GM12878 (cell line): ENCODE results near the gene CYP2J2. TPM values are rescaled to one million over a fixed set of nuclear protein-coding genes. Genes with fewer than 3 reads are reported as not detected.

Source experiments
- ATAC-seq: fragments of 200-7000 bp; cut with Tn5 transposase; 3 replicates; pipeline ENCODE4 v1.9.1; 2020; ENCODE audit warnings: mild to moderate bottlenecking, moderate library complexity
- BruUV-seq: library from RNA; stranded (reverse); fragments of 400-500 nt; replicated peaks from 2 replicates; lab custom pipeline; 2021; lab: Mats Ljungman, UMichigan
- CTCF ChIA-PET: fragments of 300-600 bp; sonication (Branson Sonifier 250); formaldehyde crosslinking; extraction: SDS; loops from one replicate; lab custom pipeline; 2021; ENCODE audit warnings: inconsistent platforms; lab: Yijun Ruan, JAX
- POLR2A ChIA-PET: fragments of 350-600 bp; formaldehyde crosslinking; extraction: SDS; loops from one replicate; lab custom pipeline; 2021; ENCODE audit warnings: inconsistent platforms; lab: Charles Lee
- RAD21 ChIA-PET: fragments of 300-600 bp; sonication (Branson Sonifier 250); formaldehyde crosslinking; loops from one replicate; lab custom pipeline; 2023; ENCODE audit warnings: antibody characterized with exemption; ENCODE audit not compliant: unreplicated experiment; lab: Charles Lee
- SMC1A ChIA-PET: fragments of 300-600 bp; sonication (Branson Sonifier 250); formaldehyde crosslinking; loops from one replicate; lab custom pipeline; 2023; ENCODE audit not compliant: unreplicated experiment, uncharacterized antibody; lab: Charles Lee
- DNase-seq: peaks from one replicate; pipeline ENCODE4 v3.0.0-alpha.2; 2011; ENCODE audit warnings: low read depth, low spot score
- FAIRE-seq: peaks from 3 replicates; lab custom pipeline; 2011; peaks lifted over from hg19 to GRCh38; lab: Jason Lieb, UNC
- H2AFZ ChIP-seq: 2 replicates; pipeline ENCODE4 v1.6.0; 2011; ENCODE audit warnings: low read depth, low read length, control low read depth; ENCODE audit not compliant: control insufficient read depth
- H3K27ac ChIP-seq: 2 replicates; pipeline ENCODE4 v1.5.1; 2011; ENCODE audit warnings: control low read depth; ENCODE audit not compliant: control insufficient read depth, insufficient read depth
- H3K27me3 ChIP-seq, 2 experiments: replicated peaks in 1 of 2; 2 replicates each; pipeline versions ENCODE4 v1.6.0 to v1.6.1; 2011; ENCODE audit warnings: low read length in 1 of 2; ENCODE audit not compliant: control insufficient read depth in 2 of 2, insufficient read depth in 2 of 2
- H3K36me3 ChIP-seq, 2 experiments: 2 replicates each; pipeline ENCODE4 v1.5.1; 2011; ENCODE audit warnings: low read length in 1 of 2; ENCODE audit not compliant: control insufficient read depth in 2 of 2, insufficient read depth in 2 of 2
- H3K4me1 ChIP-seq: 2 replicates; pipeline ENCODE4 v1.6.1; 2011; ENCODE audit warnings: mild to moderate bottlenecking, low read length, moderate library complexity, mixed read lengths; ENCODE audit not compliant: control insufficient read depth, insufficient read depth
- H3K4me2 ChIP-seq: 2 replicates; pipeline ENCODE4 v1.6.0; 2011; ENCODE audit warnings: control low read depth; ENCODE audit not compliant: control insufficient read depth, insufficient read depth
- H3K4me3 ChIP-seq: fragments of 200-600 bp; sonication (generic); 2 replicates; pipeline ENCODE4 v1.5.1; 2016
- H3K79me2 ChIP-seq: 2 replicates; pipeline ENCODE4 v1.6.0; 2011; ENCODE audit warnings: low read length; ENCODE audit not compliant: control insufficient read depth, insufficient read depth
- H3K9ac ChIP-seq: 2 replicates; pipeline ENCODE4 v1.8.0; 2011; ENCODE audit warnings: low read length, control low read depth, mixed read lengths; ENCODE audit not compliant: control insufficient read depth, insufficient read depth
- H3K9me3 ChIP-seq: replicated peaks from 3 replicates; pipeline ENCODE4 v1.5.1; 2011; ENCODE audit warnings: mild to moderate bottlenecking, low read length; ENCODE audit not compliant: control insufficient read depth, insufficient read depth
- H4K20me1 ChIP-seq: 2 replicates; pipeline ENCODE4 v1.6.0; 2011; ENCODE audit not compliant: control insufficient read depth, insufficient read depth
- ATF7 ChIP-seq: fragments of 450-650 bp; IDR thresholded peaks from 2 replicates; pipeline ENCODE4 v1.6.1; 2016; ENCODE audit warnings: low read depth, mild to moderate bottlenecking
- CHD1 ChIP-seq: IDR thresholded peaks from 2 replicates; pipeline ENCODE4 v1.6.1; 2012; ENCODE audit warnings: low read depth, low read length, improper control_type of control experiment
- FOS ChIP-seq: IDR thresholded peaks from 3 replicates; pipeline ENCODE4 v1.6.1; 2011; ENCODE audit warnings: borderline replicate concordance; ENCODE audit not compliant: insufficient read length; ENCODE audit errors: extremely low read depth
- IKZF1 ChIP-seq: fragments of 450-650 bp; conservative IDR thresholded peaks from 2 replicates; pipeline ENCODE4 v1.6.1; 2017; ENCODE audit warnings: antibody characterized with exemption, mild to moderate bottlenecking
- KAT2A ChIP-seq: conservative IDR thresholded peaks from 2 replicates; pipeline ENCODE4 v1.6.1; 2011; ENCODE audit warnings: low read depth, low read length; ENCODE audit not compliant: control insufficient read depth
- MYC ChIP-seq: IDR thresholded peaks from 2 replicates; pipeline ENCODE4 v1.6.1; 2011; ENCODE audit warnings: mild to moderate bottlenecking, low read length, moderate library complexity, inconsistent platforms; ENCODE audit not compliant: insufficient read depth, insufficient replicate concordance, insufficient read length, severe bottlenecking
- NFIC ChIP-seq: IDR thresholded peaks from 2 replicates; pipeline ENCODE4 v1.6.1; 2012; ENCODE audit warnings: low read depth, mild to moderate bottlenecking, inconsistent platforms, low read length, moderate library complexity
- NR2F1 ChIP-seq: fragments of 450-650 bp; conservative IDR thresholded peaks from 2 replicates; pipeline ENCODE4 v1.6.1; 2017; ENCODE audit warnings: mild to moderate bottlenecking
- REST ChIP-seq: IDR thresholded peaks from 2 replicates; pipeline ENCODE4 v1.6.1; 2012; ENCODE audit warnings: mild to moderate bottlenecking, low read depth, low read length
- SIX5 ChIP-seq: IDR thresholded peaks from 2 replicates; pipeline ENCODE4 v1.6.1; 2011; ENCODE audit warnings: mild to moderate bottlenecking, low read depth, low read length, moderate library complexity; ENCODE audit not compliant: severe bottlenecking
- SP1 ChIP-seq: IDR thresholded peaks from one replicate; pipeline ENCODE4 v1.6.1; 2011; ENCODE audit warnings: low read depth, low read length
- SREBF1 ChIP-seq: IDR thresholded peaks from 2 replicates; pipeline ENCODE4 v1.6.1; 2012; ENCODE audit warnings: mild to moderate bottlenecking, low read length
- SUPT20H ChIP-seq: IDR thresholded peaks from 2 replicates; pipeline ENCODE4 v1.6.1; 2011; ENCODE audit warnings: low read depth, mild to moderate bottlenecking, low read length, moderate library complexity, borderline replicate concordance; ENCODE audit not compliant: control insufficient read depth
- TBL1XR1 ChIP-seq: IDR thresholded peaks from 2 replicates; pipeline ENCODE4 v1.6.1; 2012; ENCODE audit warnings: low read depth, low read length, improper control_type of control experiment
- ZBED1 ChIP-seq: IDR thresholded peaks from 2 replicates; pipeline ENCODE4 v1.6.1; 2016; ENCODE audit warnings: borderline replicate concordance
- ZBTB33 ChIP-seq: fragments of 450-650 bp; IDR thresholded peaks from 2 replicates; pipeline ENCODE4 v1.6.1; 2017; ENCODE audit warnings: mild to moderate bottlenecking
- WGBS: methylation state at CpG from one replicate; pipeline ENCODE4 v1.1.6; 2016; ENCODE audit warnings: low lambda C conversion rate; ENCODE audit not compliant: insufficient replicate concordance, insufficient coverage; ENCODE audit errors: missing lambda C conversion rate; 5-methylcytosine and 5-hydroxymethylcytosine counted together
- in situ Hi-C: fragments of 300-500 bp; cut with MboI; formaldehyde crosslinking; loops from 9 replicates; pipeline ENCODE4 v1.14.3; 2018; ENCODE audit warnings: mixed read lengths
- intact Hi-C: fragments of 100-400 bp; cut with micrococcal nuclease; formaldehyde crosslinking; loops from one replicate; pipeline ENCODE4 v1.14.2; 2022; ENCODE audit not compliant: unreplicated experiment
- polyA plus RNA-seq, 11 experiments: library from polyadenylated mRNA; depleted of rRNA in 4 of 11; unstranded in 6 of 11; stranded (reverse) in 5 of 11; fragments of >200 nt; fragmentation: Nextera tagmentation in 4 of 11; fragmentation: Illumina TruSeq in 1 of 11; extraction: Ambion mirVana in 4 of 11; extraction: Trizol in 1 of 11; gene quantifications; 1 replicate in 1 of 11; 2 replicates in 10 of 11; pipeline versions ENCODE4 v1.2.1 to v1.2.3, GENCODE V29; 2011 to 2016; ENCODE audit warnings: inconsistent platforms in 2 of 11, missing spikeins in 2 of 11, low read depth in 1 of 11
- total RNA-seq, 4 experiments: library from RNA; depleted of rRNA in 3 of 4; stranded (reverse); fragments of >200 nt in 3 of 4; fragmentation: Illumina TruSeq in 1 of 4; extraction: Trizol in 1 of 4; gene quantifications; 2 replicates each; pipeline versions ENCODE4 v1.2.1 to v1.2.3, GENCODE V29; 2013 to 2021
- TF ChIP-seq, protein P1 (sequence below): IDR thresholded peaks from 2 replicates; pipeline ENCODE4 v1.6.1; 2011; ENCODE audit warnings: borderline replicate concordance, low read depth, mild to moderate bottlenecking, moderate library complexity, mixed read lengths, low read length; ENCODE audit not compliant: insufficient read depth; ENCODE audit errors: extremely low read length

The CYP2J2 gene
- total and polyA plus RNA-seq, 10 of the 15 experiments (the other 5 are each of a cell fraction or from before 2014, with no cell fraction given), result 0.06 to 0.34 (median 0.10) TPM; not detected in 3

DNA sequence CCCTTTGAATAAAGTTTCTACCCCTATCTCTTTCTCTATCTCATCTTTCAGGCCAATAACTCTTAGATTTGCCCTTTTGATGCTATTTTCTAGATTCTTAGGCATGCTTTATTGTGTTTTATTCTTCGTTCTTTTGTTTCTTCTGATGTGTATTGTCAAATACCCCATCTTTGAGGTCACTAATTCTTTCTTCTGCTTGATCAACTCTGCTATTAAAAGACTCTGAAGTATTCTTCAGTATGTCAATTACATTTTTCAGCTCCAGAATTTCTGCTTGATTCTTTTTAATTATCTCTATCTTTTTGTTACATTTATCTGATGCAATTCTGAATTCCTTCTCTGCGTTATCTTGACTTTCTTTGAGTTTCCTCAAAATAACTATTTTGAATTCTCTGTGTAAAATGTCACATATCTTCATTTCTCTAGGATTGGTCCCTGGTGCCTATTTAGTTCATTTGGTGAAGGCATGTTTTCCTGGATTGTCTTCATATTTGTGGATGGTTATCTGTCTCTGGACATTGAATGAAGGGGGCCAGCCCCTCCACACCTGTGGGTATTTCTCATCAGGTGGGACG lies 11.2 kb upstream of the CYP2J2 start (continued):
- TF ChIP-seq ZBTB33, result no peak
- TF ChIP-seq NR2F1, result no peak
- TF ChIP-seq TBL1XR1, result no peak
- no peak for TF ChIP-seq CHD1
- TF ChIP-seq SIX5, result no peak
- no peak for TF ChIP-seq ATF7
- TF ChIP-seq IKZF1, result no peak

- intact Hi-C loops (no loop called here), in situ Hi-C loops (no loop called here)
- H3K27me3 ChIP-seq, result no peaks in the 10 kb centered on the region; a peak in 1 of 4 replicates
- POLR2A ChIA-PET, result no interaction called here
- SMC1A ChIA-PET, result no interaction called here
- no peak overlapping the region for H2AFZ ChIP-seq
- TF ChIP-seq SUPT20H (no peak), KAT2A (no peak), SREBF1 (no peak), FOS (no peak), REST (no peak), ZBED1 (no peak), SP1 (no peak), NFIC (no peak), MYC (no peak)
- TF ChIP-seq, protein P1, sequence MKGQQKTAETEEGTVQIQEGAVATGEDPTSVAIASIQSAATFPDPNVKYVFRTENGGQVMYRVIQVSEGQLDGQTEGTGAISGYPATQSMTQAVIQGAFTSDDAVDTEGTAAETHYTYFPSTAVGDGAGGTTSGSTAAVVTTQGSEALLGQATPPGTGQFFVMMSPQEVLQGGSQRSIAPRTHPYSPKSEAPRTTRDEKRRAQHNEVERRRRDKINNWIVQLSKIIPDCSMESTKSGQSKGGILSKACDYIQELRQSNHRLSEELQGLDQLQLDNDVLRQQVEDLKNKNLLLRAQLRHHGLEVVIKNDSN, result no peak
- WGBS, result 66% methylated on average over 5 of the region's 5 CpGs
- H4K20me1 ChIP-seq, result no peaks in the 10 kb centered on the region
- no peak overlapping the region for H3K9ac ChIP-seq
- H3K36me3 ChIP-seq, result no peaks in the 10 kb centered on the region
- no peaks in the 10 kb centered on the region for H3K4me1 ChIP-seq
- ATAC-seq, result no peak
- no peak overlapping the region for H3K4me3 ChIP-seq
- H3K4me2 ChIP-seq, result no peak overlapping the region
- no peak for DNase-seq
- FAIRE-seq, result no peak
- CTCF ChIA-PET, result no interaction called here
- BruUV-seq, result no TSS peak
- no peaks in the 10 kb centered on the region for H3K9me3 ChIP-seq
- RAD21 ChIA-PET, result no interaction called here
- no peaks in the 10 kb centered on the region for H3K79me2 ChIP-seq
- no peak overlapping the region for H3K27ac ChIP-seq
Observed at GRCh38 chr1:59936358-59936821, 9.8 kb upstream of the CYP2J2 start.
